Right atrium auricular region (tissue), 2 donors: ENCODE data around the gene BRWD1. TPM values are rescaled to one million over a fixed set of nuclear protein-coding genes. Genes with fewer than 3 reads are reported as not detected.

Source experiments
- DNase-seq: peaks from one replicate; pipeline ENCODE4 v3.0.0-alpha.2; 2019; ENCODE audit warnings: low spot score
- H3K27ac ChIP-seq, 2 donors: fragments of 200-600 bp; sonication (generic); 1 replicate in 1 of 2; 2 replicates in 1 of 2; pipeline ENCODE4 v1.5.1; 2016 to 2019
- H3K27me3 ChIP-seq, 2 donors: fragments of 200-600 bp; sonication (generic); one replicate each; pipeline versions ENCODE4 v1.5.1 to v1.6.0; 2017 to 2019
- H3K36me3 ChIP-seq: fragments of 200-600 bp; sonication (generic); one replicate; pipeline ENCODE4 v1.5.1; 2016
- H3K4me1 ChIP-seq, 2 donors: fragments of 200-600 bp; sonication (generic); one replicate each; pipeline versions ENCODE4 v1.5.1 to v1.6.0; 2017 to 2019
- H3K4me3 ChIP-seq, 2 donors: fragments of 200-600 bp; sonication (generic); 1 replicate in 1 of 2; 2 replicates in 1 of 2; pipeline ENCODE4 v1.5.1; 2017 to 2019; ENCODE audit warnings: mild to moderate bottlenecking in 1 of 2, moderate library complexity in 1 of 2
- H3K9me3 ChIP-seq, 2 donors: fragments of 200-600 bp; sonication (generic); one replicate each; pipeline ENCODE4 v1.5.1; 2019
- total RNA-seq, 2 donors: library from RNA; depleted of rRNA; stranded (reverse); fragments of >200 nt; gene quantifications; one replicate each; pipeline ENCODE4 v1.1.0, GENCODE V29; 2016
- TF ChIP-seq, protein P1 (sequence below), 2 donors: fragments of 200-600 bp; sonication (generic); IDR thresholded peaks; one replicate each; pipeline ENCODE4 v1.5.1; 2019; ENCODE audit warnings: antibody characterized with exemption in 2 of 2

The BRWD1 gene
- total RNA-seq = 10 to 100 TPM; 40.6 TPM

DNA sequence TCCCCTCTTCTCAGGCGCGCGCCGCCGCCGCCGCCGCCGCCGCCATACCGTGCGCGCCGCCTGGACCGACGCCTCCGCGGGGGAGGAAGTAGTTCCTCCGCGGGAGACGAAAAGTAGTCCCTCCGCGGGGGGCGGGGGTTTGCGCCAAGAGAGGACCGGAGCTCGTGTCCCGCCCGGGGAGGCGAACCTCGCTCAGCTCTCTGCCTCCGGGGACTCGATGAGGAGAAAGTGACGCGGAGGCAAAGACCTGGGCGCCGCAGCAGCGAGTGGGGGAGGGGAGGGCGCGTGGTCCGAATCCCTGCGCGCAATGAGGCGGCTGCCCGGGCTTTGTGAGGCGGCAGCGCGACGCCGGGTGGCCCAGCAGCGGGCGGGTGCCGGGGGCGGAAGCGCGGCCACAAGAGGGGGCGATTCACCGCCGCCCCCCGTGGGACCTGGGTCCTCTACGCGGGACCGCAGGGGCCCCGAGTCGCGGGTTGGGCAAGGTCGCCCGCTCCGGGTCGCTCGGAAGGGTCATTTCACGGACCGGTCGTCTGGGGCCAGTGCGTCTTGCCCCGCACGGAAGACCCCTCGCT lies at the start of gene BRWD1:
BRWD1 (minus strand) TSS at position 62 of the 572 bp plus-strand sequence. CDS start 141 bp downstream, outside the sequence.
- Histone ChIP-seq H3K27ac (peak within 1 kb of the TSS; percentile 96 to 99), H3K4me1 (peaks cover 0 to 23% of the 10 kb centered on the region in 2 donors), H3K27me3 (no peaks in the 10 kb centered on the region), H3K36me3 (peaks cover 8% of the 10 kb centered on the region), H3K9me3 (no peaks in the 10 kb centered on the region), H3K4me3 (peak within 1 kb of the TSS; percentile 83 to 96)
- TF ChIP-seq, protein P1, sequence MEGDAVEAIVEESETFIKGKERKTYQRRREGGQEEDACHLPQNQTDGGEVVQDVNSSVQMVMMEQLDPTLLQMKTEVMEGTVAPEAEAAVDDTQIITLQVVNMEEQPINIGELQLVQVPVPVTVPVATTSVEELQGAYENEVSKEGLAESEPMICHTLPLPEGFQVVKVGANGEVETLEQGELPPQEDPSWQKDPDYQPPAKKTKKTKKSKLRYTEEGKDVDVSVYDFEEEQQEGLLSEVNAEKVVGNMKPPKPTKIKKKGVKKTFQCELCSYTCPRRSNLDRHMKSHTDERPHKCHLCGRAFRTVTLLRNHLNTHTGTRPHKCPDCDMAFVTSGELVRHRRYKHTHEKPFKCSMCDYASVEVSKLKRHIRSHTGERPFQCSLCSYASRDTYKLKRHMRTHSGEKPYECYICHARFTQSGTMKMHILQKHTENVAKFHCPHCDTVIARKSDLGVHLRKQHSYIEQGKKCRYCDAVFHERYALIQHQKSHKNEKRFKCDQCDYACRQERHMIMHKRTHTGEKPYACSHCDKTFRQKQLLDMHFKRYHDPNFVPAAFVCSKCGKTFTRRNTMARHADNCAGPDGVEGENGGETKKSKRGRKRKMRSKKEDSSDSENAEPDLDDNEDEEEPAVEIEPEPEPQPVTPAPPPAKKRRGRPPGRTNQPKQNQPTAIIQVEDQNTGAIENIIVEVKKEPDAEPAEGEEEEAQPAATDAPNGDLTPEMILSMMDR (IDR thresholded peaks at IDR 0.05) = peak in 1 of 2 donors; percentile 65
- DNase-seq = peak; percentile 73

DNA sequence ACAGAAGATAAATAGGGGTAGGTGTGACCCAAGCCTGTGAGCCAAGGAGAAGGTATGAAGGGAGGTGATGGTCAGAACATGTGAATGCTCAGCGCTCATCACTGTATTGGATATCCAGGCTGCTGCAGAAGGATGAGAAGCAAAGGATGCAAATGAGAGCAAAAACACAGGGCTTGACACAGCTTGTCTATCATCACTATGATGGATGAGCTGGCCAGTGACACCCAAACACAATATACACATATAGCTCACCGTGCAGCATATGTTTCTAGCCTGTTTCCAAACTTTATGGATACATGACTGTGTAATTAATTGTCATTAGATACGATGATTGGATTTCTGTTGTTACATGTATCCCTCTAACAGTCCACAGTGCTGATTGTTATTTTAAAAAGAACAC lies 49.3 kb upstream of the BRWD1 start:
- Histone ChIP-seq H3K36me3 (no peaks in the 10 kb centered on the region), H3K4me3 (no peak overlapping the region), H3K27me3 (no peaks in the 10 kb centered on the region), H3K9me3 (no peaks in the 10 kb centered on the region), H3K27ac (no peak overlapping the region), H3K4me1 (no peaks in the 10 kb centered on the region)
- TF ChIP-seq, protein P1 (IDR thresholded peaks at IDR 0.05) = no peak
- no peak for DNase-seq

DNA sequence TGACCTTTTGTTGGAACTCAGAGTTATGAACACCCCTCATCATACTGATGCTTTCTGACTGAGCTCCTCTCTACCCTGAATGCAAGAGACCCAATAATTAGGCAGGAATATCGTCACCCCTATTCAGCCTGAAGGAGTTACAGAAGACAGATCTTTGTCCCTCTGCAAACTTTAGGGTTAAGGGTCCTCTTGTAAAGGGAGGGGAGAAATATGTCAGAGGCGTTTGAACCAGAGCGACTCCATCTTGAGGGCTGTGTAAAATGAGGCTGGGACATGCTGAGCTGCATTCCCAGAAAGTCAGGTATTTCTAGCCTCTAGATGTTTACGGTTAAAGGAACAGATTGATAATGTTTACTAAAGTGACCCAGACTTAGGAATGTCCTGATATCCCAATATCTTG lies 46.0 kb upstream of the BRWD1 start:
- Histone ChIP-seq H3K9me3 (no peaks in the 10 kb centered on the region), H3K27ac (no peak overlapping the region), H3K36me3 (no peaks in the 10 kb centered on the region), H3K4me1 (no peaks in the 10 kb centered on the region), H3K27me3 (no peaks in the 10 kb centered on the region), H3K4me3 (no peak overlapping the region)
- no peak for DNase-seq
- TF ChIP-seq, protein P1 (IDR thresholded peaks at IDR 0.05) = no peak

DNA sequence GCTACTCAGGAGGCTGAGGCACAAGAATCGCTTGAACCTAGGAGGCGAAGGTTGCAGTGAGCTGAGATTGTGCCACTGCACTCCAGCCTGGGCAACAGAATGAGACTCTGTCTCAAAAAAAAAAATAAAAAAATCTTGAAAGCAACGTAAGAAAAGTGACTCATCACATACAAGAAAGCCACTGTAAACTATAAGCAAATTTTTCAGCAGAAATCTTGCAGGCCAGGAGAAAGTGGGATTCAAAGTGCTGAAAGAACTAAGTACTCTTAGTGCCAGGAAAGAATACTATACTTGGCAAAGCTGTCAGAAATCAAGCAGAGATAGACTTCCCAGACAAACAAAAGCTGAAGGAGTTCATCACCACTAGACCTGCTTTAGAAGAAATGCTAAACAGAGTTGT lies 39.9 kb upstream of the BRWD1 start:
- Histone ChIP-seq H3K27ac (no peak overlapping the region), H3K27me3 (no peaks in the 10 kb centered on the region), H3K4me3 (no peak overlapping the region), H3K9me3 (no peaks in the 10 kb centered on the region), H3K36me3 (no peaks in the 10 kb centered on the region), H3K4me1 (peaks cover 0 to 5% of the 10 kb centered on the region in 2 donors)
- no peak for DNase-seq
- TF ChIP-seq, protein P1 (IDR thresholded peaks at IDR 0.05) = no peak

DNA sequence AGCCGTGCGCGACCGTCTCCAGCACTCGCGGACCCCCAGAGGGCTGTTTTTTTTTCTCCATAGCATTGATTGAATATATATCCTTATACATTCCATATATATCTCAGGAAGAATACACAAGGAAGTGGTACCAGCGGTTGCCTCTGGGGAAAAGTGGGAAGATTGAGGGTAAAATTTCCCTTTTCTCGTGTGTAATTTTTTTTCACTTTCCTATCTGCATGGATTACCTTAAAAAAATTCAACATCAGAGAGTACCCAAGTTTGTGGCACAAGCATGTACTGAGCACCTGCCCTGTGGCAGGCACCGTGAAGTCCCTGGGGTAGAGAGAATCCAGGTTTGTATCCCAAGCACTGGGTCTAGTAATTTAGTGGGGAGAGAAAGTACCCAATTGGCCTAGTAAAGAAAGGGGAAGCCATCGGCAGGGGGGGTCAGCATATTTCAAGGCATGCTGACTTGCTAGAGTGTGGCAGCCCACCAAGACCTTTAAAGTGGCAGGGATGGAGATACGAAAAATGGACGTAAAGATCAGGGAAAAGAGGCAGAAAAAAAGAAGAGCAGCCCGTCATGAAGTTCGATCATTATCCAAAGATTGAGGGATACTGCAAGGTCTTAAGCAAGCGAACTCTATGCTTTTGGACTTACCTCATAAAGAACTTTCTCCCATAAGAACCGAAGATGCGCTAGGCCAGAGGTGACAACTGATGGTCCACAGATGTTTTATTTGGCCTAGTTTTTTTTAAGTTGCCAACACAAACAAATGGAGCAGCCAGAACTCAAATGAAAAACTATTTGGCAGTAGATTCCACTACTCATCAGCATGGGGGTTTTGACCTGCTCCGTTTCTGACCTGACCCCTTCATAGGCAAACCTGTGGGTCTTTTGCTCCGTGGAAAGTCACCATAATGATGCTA lies 36.9 kb upstream of the BRWD1 start:
- no peaks in the 10 kb centered on the region for H3K27me3 ChIP-seq
- H3K9me3 ChIP-seq = no peaks in the 10 kb centered on the region
- TF ChIP-seq, protein P1 (IDR thresholded peaks at IDR 0.05) = no peak
- peak overlapping the region in 1 of 2 donors; percentile 80 for H3K4me3 ChIP-seq
- peak overlapping the region; percentile 93 to 95 for H3K27ac ChIP-seq
- DNase-seq = no peak
- no peaks in the 10 kb centered on the region for H3K36me3 ChIP-seq
- peaks cover 0 to 25% of the 10 kb centered on the region in 2 donors for H3K4me1 ChIP-seq
